H1 (cell line): ENCODE results near the gene SCYGR1. TPM values are rescaled to one million over a fixed set of nuclear protein-coding genes. Genes with fewer than 3 reads are reported as not detected.

Source experiments
- CTCF ChIA-PET: fragments of 300-600 bp; sonication (Branson Sonifier 250); formaldehyde crosslinking; loops from one replicate; lab custom pipeline; 2021; ENCODE audit not compliant: partially characterized antibody; lab: Charles Lee
- POLR2A ChIA-PET: fragments of 300-600 bp; sonication (Branson Sonifier 250); formaldehyde crosslinking; loops from one replicate; lab custom pipeline; 2021; ENCODE audit warnings: inconsistent platforms; ENCODE audit not compliant: partially characterized antibody; lab: Charles Lee
- DNase-seq, 2 experiments: peaks; one replicate each; pipeline versions ENCODE4 v3.0.0 to v3.0.0-alpha.2; 2010 to 2022; ENCODE audit warnings: low spot score in 2 of 2, low read depth in 1 of 2, mixed read lengths in 1 of 2
- FAIRE-seq: peaks from 2 replicates; lab custom pipeline; 2011; peaks lifted over from hg19 to GRCh38; lab: Jason Lieb, UNC
- H2AFZ ChIP-seq: 2 replicates; pipeline ENCODE4 v1.8.1; 2012; ENCODE audit warnings: low read length, inconsistent platforms
- H2AK5ac ChIP-seq: 2 replicates; pipeline ENCODE4 v1.6.1; 2013; ENCODE audit warnings: low read depth, low read length
- H2BK120ac ChIP-seq: replicated peaks from 2 replicates; pipeline ENCODE3; 2013; ENCODE audit warnings: low read depth, low read length, inconsistent platforms
- H2BK12ac ChIP-seq: 2 replicates; pipeline ENCODE4 v1.6.1; 2013; ENCODE audit warnings: low read depth, low read length
- H2BK15ac ChIP-seq: 2 replicates; pipeline ENCODE4 v1.6.1; 2013; ENCODE audit warnings: low read length
- H2BK20ac ChIP-seq: 2 replicates; pipeline ENCODE4 v1.6.1; 2013; ENCODE audit warnings: low read length
- H2BK5ac ChIP-seq: 2 replicates; pipeline ENCODE4 v1.6.1; 2013; ENCODE audit warnings: low read depth, low read length
- H3K14ac ChIP-seq: 2 replicates; pipeline ENCODE4 v1.6.1; 2013; ENCODE audit warnings: inconsistent platforms; ENCODE audit not compliant: insufficient read length
- H3K18ac ChIP-seq: 2 replicates; pipeline ENCODE4 v1.6.1; 2013; ENCODE audit warnings: low read length; ENCODE audit errors: extremely low read depth
- H3K23ac ChIP-seq: 2 replicates; pipeline ENCODE4 v1.6.1; 2013; ENCODE audit warnings: inconsistent platforms; ENCODE audit not compliant: insufficient read length
- H3K23me2 ChIP-seq: 2 replicates; pipeline ENCODE4 v1.6.1; 2013; ENCODE audit warnings: low read depth, low read length
- H3K27ac ChIP-seq: 2 replicates; pipeline ENCODE4 v1.6.1; 2011; ENCODE audit warnings: low read depth, low read length, inconsistent platforms
- H3K27me3 ChIP-seq, 4 experiments: replicated peaks in 1 of 4; 1 replicate in 1 of 4; 2 replicates in 3 of 4; pipeline versions ENCODE4 v1.6.1 to v1.8.1; 2011 to 2013; ENCODE audit warnings: low read length in 3 of 4, mild to moderate bottlenecking in 3 of 4, inconsistent platforms in 2 of 4, mixed read lengths in 2 of 4, moderate library complexity in 1 of 4; ENCODE audit not compliant: control insufficient read depth in 3 of 4, insufficient read depth in 3 of 4; ENCODE audit errors: extremely low read depth in 1 of 4
- H3K36me3 ChIP-seq, 4 experiments: 2 replicates each; pipeline versions ENCODE4 v1.6.1 to v1.8.1; 2011 to 2013; ENCODE audit warnings: mild to moderate bottlenecking in 4 of 4, low read length in 3 of 4, moderate library complexity in 2 of 4, control low read depth in 1 of 4, inconsistent platforms in 1 of 4; ENCODE audit not compliant: insufficient read depth in 4 of 4, control insufficient read depth in 2 of 4
- H3K4ac ChIP-seq: replicated peaks from 2 replicates; pipeline ENCODE3; 2013; ENCODE audit warnings: low read length, low read depth, mixed read lengths, inconsistent platforms; ENCODE audit not compliant: insufficient read length
- H3K4me1 ChIP-seq, 4 experiments: replicated peaks in 1 of 4; 1 replicate in 1 of 4; 2 replicates in 3 of 4; pipeline versions ENCODE4 v1.6.1 to v1.8.1; 2011 to 2013; ENCODE audit warnings: low read length in 3 of 4, inconsistent platforms in 2 of 4, mixed read lengths in 1 of 4; ENCODE audit not compliant: insufficient read depth in 4 of 4, control insufficient read depth in 3 of 4
- H3K4me2 ChIP-seq, 2 experiments: 2 replicates each; pipeline versions ENCODE4 v1.6.1 to v1.8.1; 2011 to 2013; ENCODE audit warnings: low read depth in 2 of 2, low read length in 2 of 2, control low read depth in 1 of 2, inconsistent platforms in 1 of 2, mild to moderate bottlenecking in 1 of 2; ENCODE audit not compliant: insufficient read depth in 1 of 2
- H3K4me3 ChIP-seq, 4 experiments: fragments of 200-600, 300-600 bp in 1 of 4; sonication (generic), shearing (Covaris generic), sonication (Bioruptor Twin) in 1 of 4; 2 replicates each; pipeline versions ENCODE4 v1.5.1 to v1.8.1; 2011 to 2016; ENCODE audit warnings: low read length in 4 of 4, low read depth in 3 of 4, control low read depth in 2 of 4, inconsistent platforms in 2 of 4, mild to moderate bottlenecking in 2 of 4, mixed read lengths in 1 of 4, moderate library complexity in 1 of 4; ENCODE audit not compliant: insufficient read depth in 2 of 4; ENCODE audit errors: extremely low read depth in 1 of 4
- H3K56ac ChIP-seq: replicated peaks from 2 replicates; pipeline ENCODE3; 2013; ENCODE audit warnings: low read depth, mild to moderate bottlenecking, mixed read lengths, low read length, inconsistent platforms; ENCODE audit not compliant: insufficient read length
- H3K79me1 ChIP-seq: 2 replicates; pipeline ENCODE4 v1.6.1; 2013; ENCODE audit warnings: low read depth, low read length, control low read depth
- H3K79me2 ChIP-seq, 2 experiments: 2 replicates each; pipeline versions ENCODE4 v1.6.1 to v1.8.1; 2012 to 2013; ENCODE audit warnings: low read length in 2 of 2, mild to moderate bottlenecking in 2 of 2, inconsistent platforms in 1 of 2; ENCODE audit not compliant: insufficient read depth in 2 of 2, control insufficient read depth in 1 of 2
- H3K9ac ChIP-seq, 4 experiments: replicated peaks in 1 of 4; 1 replicate in 1 of 4; 2 replicates in 3 of 4; pipeline versions ENCODE4 v1.6.1 to v1.8.1; 2011 to 2013; ENCODE audit warnings: low read depth in 3 of 4, low read length in 3 of 4, control low read depth in 2 of 4, mild to moderate bottlenecking in 2 of 4, moderate library complexity in 2 of 4, inconsistent platforms in 1 of 4; ENCODE audit errors: extremely low read depth in 1 of 4
- H3K9me3 ChIP-seq, 2 experiments: 2 replicates each; pipeline versions ENCODE4 v1.6.1 to v1.8.1; 2012 to 2013; ENCODE audit warnings: mild to moderate bottlenecking in 2 of 2, moderate library complexity in 2 of 2, control low read depth in 1 of 2, inconsistent platforms in 1 of 2, low read depth in 1 of 2, low read length in 1 of 2, mixed read lengths in 1 of 2; ENCODE audit not compliant: insufficient read depth in 2 of 2
- H4K20me1 ChIP-seq, 2 experiments: replicated peaks in 1 of 2; 2 replicates each; pipeline versions ENCODE3 to v1.8.1; 2011 to 2013; ENCODE audit warnings: inconsistent platforms in 2 of 2, low read length in 2 of 2, mild to moderate bottlenecking in 1 of 2; ENCODE audit not compliant: insufficient read depth in 2 of 2, control insufficient read depth in 1 of 2
- H4K5ac ChIP-seq: 2 replicates; pipeline ENCODE4 v1.6.1; 2013; ENCODE audit warnings: low read length, low read depth, mixed read lengths, inconsistent platforms; ENCODE audit not compliant: insufficient read length
- H4K8ac ChIP-seq: 2 replicates; pipeline ENCODE4 v1.8.0; 2013; ENCODE audit warnings: mild to moderate bottlenecking, moderate library complexity, low read length, inconsistent platforms; ENCODE audit not compliant: insufficient read depth; ENCODE audit errors: extremely low read depth
- H4K91ac ChIP-seq: replicated peaks from 2 replicates; pipeline ENCODE3; 2013; ENCODE audit warnings: low read length, mixed read lengths, inconsistent platforms; ENCODE audit not compliant: insufficient read length
- ASH2L ChIP-seq: fragments of 200-600, 300-600 bp; sonication (generic); IDR thresholded peaks from one replicate; pipeline ENCODE4 v1.7.1; 2017; ENCODE audit warnings: low read length
- CBX8 ChIP-seq: fragments of 300-800, 300-1000 bp; sonication (generic); IDR thresholded peaks from 2 replicates; pipeline ENCODE4 v1.7.1; 2016; ENCODE audit warnings: low read depth, low read length, borderline replicate concordance
- CTCF ChIP-seq, 3 experiments: IDR thresholded peaks; 1 replicate in 2 of 3; 2 replicates in 1 of 3; pipeline versions ENCODE4 v1.5.1 to v1.6.1; 2011; ENCODE audit warnings: low read length in 3 of 3, mild to moderate bottlenecking in 3 of 3, inconsistent platforms in 2 of 3, low read depth in 1 of 3, moderate library complexity in 1 of 3; ENCODE audit not compliant: insufficient read depth in 1 of 3; ENCODE audit errors: control extremely low read depth in 1 of 3
- POLR2AphosphoS5 ChIP-seq: IDR thresholded peaks from 2 replicates; pipeline ENCODE4 v1.6.1; 2011; ENCODE audit warnings: low read depth, low read length
- RAD21 ChIP-seq, 2 experiments: IDR thresholded peaks in 1 of 2; conservative IDR thresholded peaks in 1 of 2; 2 replicates each; pipeline ENCODE4 v1.6.1; 2011; ENCODE audit warnings: low read depth in 2 of 2, low read length in 2 of 2, improper control_type of control experiment in 1 of 2, inconsistent platforms in 1 of 2, mild to moderate bottlenecking in 1 of 2, moderate library complexity in 1 of 2
- RFX5 ChIP-seq: IDR thresholded peaks from 2 replicates; pipeline ENCODE4 v1.6.1; 2011; ENCODE audit warnings: low read depth, low read length, improper control_type of control experiment, borderline replicate concordance
- RNF2 ChIP-seq: fragments of 200-900, 300-1000 bp; sonication (generic); IDR thresholded peaks from 2 replicates; pipeline ENCODE4 v1.7.1; 2016; ENCODE audit warnings: borderline replicate concordance, low read depth, mild to moderate bottlenecking, antibody characterized with exemption, low read length; ENCODE audit not compliant: poor library complexity, severe bottlenecking; ENCODE audit errors: missing control alignments
- SP1 ChIP-seq: IDR thresholded peaks from 2 replicates; pipeline ENCODE4 v1.6.1; 2011; ENCODE audit warnings: low read depth, low read length
- SUZ12 ChIP-seq: fragments of 200-600 bp; sonication (generic); IDR thresholded peaks from 2 replicates; pipeline ENCODE4 v1.6.1; 2012; ENCODE audit warnings: mild to moderate bottlenecking, inconsistent platforms, low read length, moderate library complexity, mixed read lengths
- TAF7 ChIP-seq: optimal IDR thresholded peaks from 2 replicates; pipeline ENCODE3; 2011; ENCODE audit warnings: low read depth, mild to moderate bottlenecking, inconsistent platforms, low read length, moderate library complexity, borderline replicate concordance
- YY1 ChIP-seq: IDR thresholded peaks from 2 replicates; pipeline ENCODE4 v1.6.1; 2011; ENCODE audit warnings: low read depth, mild to moderate bottlenecking, low read length
- WGBS, 2 experiments: shearing (Covaris generic) in 1 of 2; methylation state at CpG; one replicate each; pipeline versions ENCODE4 v1.1.6 to v1.1.7; 2013 to 2015; ENCODE audit warnings: low lambda C conversion rate in 2 of 2, mixed read lengths in 2 of 2, inconsistent platforms in 1 of 2, low coverage in 1 of 2, missing lambda C conversion rate in 1 of 2; ENCODE audit not compliant: insufficient replicate concordance in 2 of 2, insufficient coverage in 1 of 2, insufficient read length in 1 of 2; ENCODE audit errors: extremely low coverage in 1 of 2, missing lambda C conversion rate in 1 of 2; 5-methylcytosine and 5-hydroxymethylcytosine counted together
- polyA plus RNA-seq, 7 experiments: library from polyadenylated mRNA; depleted of rRNA in 3 of 7; stranded (reverse) in 5 of 7; unstranded in 2 of 7; fragments of >200 nt in 5 of 7; fragments of 200-250 nt in 2 of 7; gene quantifications; 1 replicate in 5 of 7; 2 replicates in 1 of 7; 4 replicates in 1 of 7; pipeline versions ENCODE4 v1.2.1 to v1.2.3, GENCODE V29; 2011 to 2013; ENCODE audit warnings: missing spikeins in 2 of 7, mixed read lengths in 2 of 7
- total RNA-seq: library from RNA; stranded (reverse); fragmentation: NEBNext Ultra II Directional; extraction: Animal tissue kit (Norgen Biotek cat#: 25700); gene quantifications from 2 replicates; pipeline ENCODE4 v1.2.1, GENCODE V29; 2021

The SCYGR1 gene
- total and polyA plus RNA-seq, 2 of the 8 experiments (the other 6 are each of a cell fraction or from before 2014, with no cell fraction given), result not detected

- H2AFZ ChIP-seq, result no peak overlapping the region
- H3K23ac ChIP-seq, result no peak overlapping the region
- H2BK120ac ChIP-seq, result no peak overlapping the region
- peaks cover 0 to 7% (median 3%) of the 10 kb centered on the region in 4 experiments; a peak in 2 of 8 replicates for H3K36me3 ChIP-seq
- CTCF ChIA-PET, result interaction anchor here (1.0 to 1.1 kb wide), 2 partner anchors 12 to 16 kb away, joined by 4 read pairs; partner anchors contain the start of gene TM4SF20
- H3K9ac ChIP-seq, result no peak overlapping the region
- no peak overlapping the region for H3K4me2 ChIP-seq
- no peak overlapping the region for H2AK5ac ChIP-seq
- POLR2A ChIA-PET, result no interaction called here
- no peak overlapping the region for H2BK12ac ChIP-seq
- H4K8ac ChIP-seq, result no peak overlapping the region
- H2BK20ac ChIP-seq, result no peak overlapping the region
- peaks cover 0 to 2% of the 10 kb centered on the region in 2 experiments for H4K20me1 ChIP-seq
- H3K23me2 ChIP-seq, result no peaks in the 10 kb centered on the region
- no peak overlapping the region for H3K4ac ChIP-seq
- H3K9me3 ChIP-seq, result no peaks in the 10 kb centered on the region
- no peak overlapping the region for H3K56ac ChIP-seq
- no peaks in the 10 kb centered on the region for H3K4me1 ChIP-seq
- no peak overlapping the region for H2BK5ac ChIP-seq
- WGBS, 2 experiments, result 89% methylated on average over 6 of the region's 6 CpGs; no CpG with 5 or more reads in 1 of the 2 experiments
- H4K5ac ChIP-seq, result no peak overlapping the region
- H3K14ac ChIP-seq, result no peak overlapping the region
- no peaks in the 10 kb centered on the region for H3K79me1 ChIP-seq
- H3K27ac ChIP-seq, result no peak overlapping the region
- H3K79me2 ChIP-seq, result no peaks in the 10 kb centered on the region
- H3K4me3 ChIP-seq, result no peak overlapping the region
- no peaks in the 10 kb centered on the region for H3K27me3 ChIP-seq
- no peak overlapping the region for H4K91ac ChIP-seq
- FAIRE-seq, result peak; percentile 48
- no peak for DNase-seq
- no peak overlapping the region for H3K18ac ChIP-seq
- no peak overlapping the region for H2BK15ac ChIP-seq
- TF ChIP-seq SP1 (no peak), YY1 (no peak), RNF2 (no peak), RFX5 (no peak), RAD21 (IDR thresholded peaks at IDR 0.05 in 1 of 2, conservative IDR thresholded peaks at IDR 0.05 in 1 of 2; ENCODE audit: low read depth in 2 of 2, low read length in 2 of 2) (peak; percentile 60 to 62), SUZ12 (no peak), CTCF (IDR thresholded peaks at IDR 0.05; ENCODE audit: control extremely low read depth in 1 of 3, insufficient read depth in 1 of 3, low read depth in 1 of 3, low read length in 3 of 3) (peak; percentile 2 to 54 (median 35)), TAF7 (no peak), CBX8 (no peak), POLR2AphosphoS5 (no peak), ASH2L (no peak)
Observed at GRCh38 chr2:227363756-227364155, 24.0 kb downstream of the SCYGR1 start.
